A549 (cell line): ENCODE data around the gene GRM7.

ENCODE experiments used
- BHLHE40 ChIP-seq: IDR thresholded peaks from 2 replicates; pipeline ENCODE4 v1.6.1; 2012; ENCODE audit warnings: low read depth, low read length, inconsistent platforms
- CTCF ChIP-seq: fragments of >200 bp; sonication (Bioruptor Twin); formaldehyde crosslinking; IDR thresholded peaks from 3 replicates; pipeline ENCODE4 v1.5.1; 2016
- EP300 ChIP-seq, 2 experiments: fragments of >200 bp; sonication (Bioruptor Twin); formaldehyde crosslinking; IDR thresholded peaks; 2 replicates in 1 of 2; 3 replicates in 1 of 2; pipeline ENCODE4 v1.6.1; 2016 to 2017
- MAX ChIP-seq: IDR thresholded peaks from 2 replicates; pipeline ENCODE4 v1.6.1; 2012
- MAZ ChIP-seq: fragments of 150-350 bp; IDR thresholded peaks from 2 replicates; pipeline ENCODE4 v1.6.1; 2014; ENCODE audit warnings: antibody characterized with exemption, low read depth, low read length, borderline replicate concordance
- MYC ChIP-seq: IDR thresholded peaks from 2 replicates; pipeline ENCODE4 v1.6.1; 2012; ENCODE audit warnings: mild to moderate bottlenecking, inconsistent platforms, low read length, improper control_type of control experiment, borderline replicate concordance
- POLR2A ChIP-seq: IDR thresholded peaks from 2 replicates; pipeline ENCODE4 v1.6.1; 2012; ENCODE audit warnings: mild to moderate bottlenecking, low read length
- REST ChIP-seq: fragments of 200-600 bp; sonication (generic); IDR thresholded peaks from 2 replicates; pipeline ENCODE4 v1.6.1; 2016; ENCODE audit warnings: antibody characterized with exemption, mild to moderate bottlenecking, moderate library complexity
- SMC3 ChIP-seq: fragments of >200 bp; sonication (Bioruptor Twin); formaldehyde crosslinking; IDR thresholded peaks from 3 replicates; pipeline ENCODE4 v1.6.1; 2018; ENCODE audit warnings: inconsistent platforms
- USF2 ChIP-seq: fragments of 450-650 bp; IDR thresholded peaks from 2 replicates; pipeline ENCODE4 v1.6.1; 2014; ENCODE audit warnings: antibody characterized with exemption

GRCh38 chr3:6962801-6963200, 101.9 kb downstream of the GRM7 start:
- no peak for TF ChIP-seq USF2
- no peak for TF ChIP-seq CTCF
- no peak for TF ChIP-seq POLR2A
- TF ChIP-seq SMC3, result no peak
- TF ChIP-seq MAZ, result no peak
- TF ChIP-seq BHLHE40, result no peak
- no peak for TF ChIP-seq MAX
- no peak for TF ChIP-seq MYC
- no peak for TF ChIP-seq REST
- TF ChIP-seq EP300 (IDR thresholded peaks at IDR 0.05), result no peak
